WTC11 (cell line): ENCODE measurements around the gene ANKRD13C. TPM values are rescaled to one million over a fixed set of nuclear protein-coding genes. Genes with fewer than 3 reads are reported as not detected.

Experiments
- GABPB1 ChIP-seq: sonication (generic); formaldehyde crosslinking; IDR thresholded peaks from 2 replicates; pipeline ENCODE4 v1.8.1; 2023; ENCODE audit warnings: mild to moderate bottlenecking, missing genetic modification reagents
- SMAD3 ChIP-seq: sonication (generic); formaldehyde crosslinking; IDR thresholded peaks from 2 replicates; pipeline ENCODE4 v1.8.0; 2022; ENCODE audit warnings: missing genetic modification reagents, mild to moderate bottlenecking, borderline replicate concordance
- ZBTB43 ChIP-seq: sonication (generic); formaldehyde crosslinking; IDR thresholded peaks from 2 replicates; pipeline ENCODE4 v1.8.1; 2023; ENCODE audit warnings: mild to moderate bottlenecking, missing genetic modification reagents
- ZNF263 ChIP-seq: sonication (generic); formaldehyde crosslinking; IDR thresholded peaks from 2 replicates; pipeline ENCODE4 v1.8.1; 2022; ENCODE audit warnings: low read depth, mild to moderate bottlenecking, moderate library complexity, missing genetic modification reagents
- ZNF423 ChIP-seq: fragments of 250-450 bp; sonication (Bioruptor Pico); IDR thresholded peaks from 2 replicates; pipeline ENCODE4 v2.1.2; 2022; ENCODE audit warnings: mild to moderate bottlenecking, moderate library complexity
- total RNA-seq: library from RNA; stranded (reverse); gene quantifications from 3 replicates; pipeline ENCODE4 v1.2.3, GENCODE V29; 2021

The ANKRD13C gene
- total RNA-seq, 1 experiment from 2014 or later = 22.5 TPM

- TF ChIP-seq ZBTB43 (CRISPR knock-in tag) (no peak), SMAD3 (CRISPR knock-in tag) (no peak), ZNF263 (CRISPR knock-in tag) (no peak), ZNF423 (CRISPR knock-in tag) (no peak), GABPB1 (no peak)
These were observed 143.7 kb downstream of the ANKRD13C start (continued) for GRCh38 chr1:70210820-70211219.

Other genes with a start within 250 kb of the ANKRD13C start
- 26.7 to 31.5 TPM (median 31.0 TPM) in 3 replicates for gene LRRC40, start 149.1 kb downstream of the ANKRD13C start, total RNA-seq
- gene SRSF11, start 133.3 kb downstream of the ANKRD13C start, total RNA-seq = 170 to 193 TPM (median 171 TPM) in 3 replicates
- gene CTH, start 56.5 kb upstream of the ANKRD13C start, total RNA-seq = 20.8 to 27.8 TPM (median 23.9 TPM) in 3 replicates